ENCODE data around the gene SEM1. TPM values are rescaled to one million over a fixed set of nuclear protein-coding genes. Genes with fewer than 3 reads are reported as not detected.

Gene SEM1
- total and polyA plus RNA-seq, 2 of the 8 experiments (the other 6 are each of a cell fraction or from before 2014, with no cell fraction given), result 20.8 to 75.3 TPM

- no peak overlapping the region for H3K4ac ChIP-seq (replicated peaks; ENCODE audit: insufficient read length, low read depth, low read length)
- no peak overlapping the region for H3K9ac ChIP-seq (replicated peaks in 1 of 4; ENCODE audit: extremely low read depth in 1 of 4, low read depth in 3 of 4, low read length in 3 of 4)
- H2BK12ac ChIP-seq (ENCODE audit: low read depth, low read length), result no peak overlapping the region
- no peak overlapping the region for H3K4me2 ChIP-seq (ENCODE audit: insufficient read depth in 1 of 2, low read depth in 2 of 2, low read length in 2 of 2)
- no peaks in the 10 kb centered on the region for H4K20me1 ChIP-seq (replicated peaks in 1 of 2; ENCODE audit: control insufficient read depth in 1 of 2, insufficient read depth in 2 of 2, low read length in 2 of 2)
- H2BK15ac ChIP-seq (ENCODE audit: low read length), result no peak overlapping the region
- H2AK5ac ChIP-seq (ENCODE audit: low read depth, low read length), result no peak overlapping the region
- no peaks in the 10 kb centered on the region for H3K36me3 ChIP-seq (ENCODE audit: control insufficient read depth in 2 of 4, insufficient read depth in 4 of 4, low read length in 3 of 4)
- FAIRE-seq (no peak), DNase-seq (ENCODE audit: low read depth in 1 of 2, low spot score in 2 of 2) (no peak)
- H4K91ac ChIP-seq (replicated peaks; ENCODE audit: insufficient read length, low read length), result no peak overlapping the region
- H3K27me3 ChIP-seq (replicated peaks in 1 of 4; ENCODE audit: control insufficient read depth in 3 of 4, extremely low read depth in 1 of 4, insufficient read depth in 3 of 4, low read length in 3 of 4), result no peaks in the 10 kb centered on the region
- no peak overlapping the region for H2AFZ ChIP-seq (ENCODE audit: low read length)
- CTCF ChIA-PET (ENCODE audit: partially characterized antibody), result no interaction called here
- H4K5ac ChIP-seq (ENCODE audit: insufficient read length, low read depth, low read length), result no peak overlapping the region
- no peak overlapping the region for H2BK120ac ChIP-seq (replicated peaks; ENCODE audit: low read depth, low read length)
- no peak for TF ChIP-seq SIN3A (conservative IDR thresholded peaks at IDR 0.05 in 1 of 2, IDR thresholded peaks at IDR 0.05 in 1 of 2; ENCODE audit: low read depth in 1 of 2, low read length in 2 of 2)
- TF ChIP-seq TEAD4 (IDR thresholded peaks at IDR 0.05; ENCODE audit: low read depth, low read length), result no peak
- TF ChIP-seq MAFK (IDR thresholded peaks at IDR 0.05; ENCODE audit: low read depth, low read length), result no peak
- no peak for TF ChIP-seq POLR2AphosphoS5 (IDR thresholded peaks at IDR 0.05; ENCODE audit: low read depth, low read length)
- TF ChIP-seq KDM5A (IDR thresholded peaks at IDR 0.05; ENCODE audit: low read length), result no peak
- TF ChIP-seq SP4 (IDR thresholded peaks at IDR 0.05; ENCODE audit: low read length), result no peak
- TF ChIP-seq SAP30 (IDR thresholded peaks at IDR 0.05; ENCODE audit: insufficient read depth, insufficient replicate concordance, low read length), result no peak
- TF ChIP-seq HDAC6 (IDR thresholded peaks at IDR 0.05; ENCODE audit: low read depth, low read length), result no peak
- no peak for TF ChIP-seq RNF2 (IDR thresholded peaks at IDR 0.05; ENCODE audit: borderline replicate concordance, low read depth, low read length, missing control alignments, poor library complexity, severe bottlenecking)
- TF ChIP-seq SIRT6 (IDR thresholded peaks at IDR 0.05; ENCODE audit: low read length), result no peak
- H3K4me1 ChIP-seq (replicated peaks in 1 of 4; ENCODE audit: control insufficient read depth in 3 of 4, insufficient read depth in 4 of 4, low read length in 3 of 4), result peaks cover 0 to 2% (median under 1%) of the 10 kb centered on the region in 4 experiments; a peak in 3 of 7 replicates
- WGBS, 2 experiments (ENCODE audit: extremely low coverage in 1 of 2, insufficient coverage in 1 of 2, insufficient read length in 1 of 2, insufficient replicate concordance in 2 of 2, low coverage in 1 of 2, low lambda C conversion rate in 2 of 2, missing lambda C conversion rate in 1 of 2), result 85% methylated on average over 1 of the region's 1 CpG; no CpG with 5 or more reads in 1 of the 2 experiments
- no peaks in the 10 kb centered on the region for H3K9me3 ChIP-seq (ENCODE audit: insufficient read depth in 2 of 2, low read depth in 1 of 2, low read length in 1 of 2)
- no peak overlapping the region for H2BK20ac ChIP-seq (ENCODE audit: low read length)
- no peak overlapping the region for H3K18ac ChIP-seq (ENCODE audit: extremely low read depth, low read length)
- H3K27ac ChIP-seq (ENCODE audit: low read depth, low read length), result no peak overlapping the region
- H4K8ac ChIP-seq (ENCODE audit: extremely low read depth, insufficient read depth, low read length), result no peak overlapping the region
- no peak overlapping the region for H2BK5ac ChIP-seq (ENCODE audit: low read depth, low read length)
- no peak overlapping the region for H3K14ac ChIP-seq (ENCODE audit: insufficient read length)
- POLR2A ChIA-PET (ENCODE audit: partially characterized antibody), result no interaction called here
- no peak overlapping the region for H3K4me3 ChIP-seq (ENCODE audit: extremely low read depth in 1 of 4, insufficient read depth in 2 of 4, low read depth in 3 of 4, low read length in 4 of 4)
- no peak overlapping the region for H3K56ac ChIP-seq (replicated peaks; ENCODE audit: insufficient read length, low read depth, low read length)
- no peaks in the 10 kb centered on the region for H3K79me2 ChIP-seq (ENCODE audit: control insufficient read depth in 1 of 2, insufficient read depth in 2 of 2, low read length in 2 of 2)
- no peaks in the 10 kb centered on the region for H3K23me2 ChIP-seq (ENCODE audit: low read depth, low read length)
- H3K79me1 ChIP-seq (ENCODE audit: low read depth, low read length), result no peaks in the 10 kb centered on the region
- no peak overlapping the region for H3K23ac ChIP-seq (ENCODE audit: insufficient read length)
Observed at GRCh38 chr7:96649981-96650380, 59.7 kb downstream of the SEM1 start.
